ENCODE results near the gene HPS4. TPM values are rescaled to one million over a fixed set of nuclear protein-coding genes. Genes with fewer than 3 reads are reported as not detected.

Gene HPS4
- total RNA-seq, 1 donor from 2014 or later = 36.1 TPM

- TF ChIP-seq POLR2A (IDR thresholded peaks at IDR 0.05) (no peak), POLR2AphosphoS5 (IDR thresholded peaks at IDR 0.05; ENCODE audit: insufficient read depth in 1 of 2, low read depth in 1 of 2) (no peak), CTCF (IDR thresholded peaks at IDR 0.05) (no peak)
- Histone ChIP-seq H3K4me1 (peaks cover 20% of the 10 kb centered on the region), H3K27ac (no peak overlapping the region), H3K36me3 (peaks cover 4 to 67% of the 10 kb centered on the region in 2 donors), H3K9me3 (no peaks in the 10 kb centered on the region), H3K4me3 (no peak overlapping the region), H3K27me3 (no peaks in the 10 kb centered on the region)
- no peak for DNase-seq (ENCODE audit: extremely low spot score in 2 of 2)
- intact Hi-C loops (cut with DNase I) = no loop called here
Measured at GRCh38 chr22:26508148-26508547, 24.6 kb upstream of the HPS4 start.

- peaks cover 4 to 94% of the 10 kb centered on the region in 2 donors for H3K36me3 ChIP-seq
- no peak overlapping the region for H3K27ac ChIP-seq
- intact Hi-C loops (cut with DNase I) = no loop called here
Measured at GRCh38 chr22:26503758-26504157, 20.2 kb upstream of the HPS4 start.

GRCh38 chr22:26502688-26503561 lies 19.3 kb upstream of the HPS4 start:
- Histone ChIP-seq H3K27me3 (no peaks in the 10 kb centered on the region), H3K9me3 (no peaks in the 10 kb centered on the region), H3K36me3 (peaks cover 4 to 95% of the 10 kb centered on the region in 2 donors), H3K4me3 (no peak overlapping the region), H3K4me1 (no peaks in the 10 kb centered on the region), H3K27ac (no peak overlapping the region)
- no peak for TF ChIP-seq POLR2A (IDR thresholded peaks at IDR 0.05)
- no peak for TF ChIP-seq CTCF (IDR thresholded peaks at IDR 0.05)
- TF ChIP-seq POLR2AphosphoS5 (IDR thresholded peaks at IDR 0.05; ENCODE audit: insufficient read depth in 1 of 2, low read depth in 1 of 2) = no peak
- no peak for DNase-seq (ENCODE audit: extremely low spot score in 2 of 2)
- intact Hi-C loops (cut with DNase I) = no loop called here

More at GRCh38 chr22:26503758-26504157, 20.2 kb upstream of the HPS4 start:
- TF ChIP-seq POLR2AphosphoS5 (IDR thresholded peaks at IDR 0.05; ENCODE audit: insufficient read depth in 1 of 2, low read depth in 1 of 2) (no peak), CTCF (IDR thresholded peaks at IDR 0.05) (no peak)
- DNase-seq (ENCODE audit: extremely low spot score in 2 of 2) = no peak
- H3K27me3 ChIP-seq = no peaks in the 10 kb centered on the region
- H3K4me3 ChIP-seq = no peak overlapping the region
- no peaks in the 10 kb centered on the region for H3K4me1 ChIP-seq
- no peaks in the 10 kb centered on the region for H3K9me3 ChIP-seq

- DNase-seq (ENCODE audit: extremely low spot score in 2 of 2) = no peak
- Histone ChIP-seq H3K4me1 (no peaks in the 10 kb centered on the region), H3K9me3 (no peaks in the 10 kb centered on the region), H3K27ac (no peak overlapping the region), H3K27me3 (no peaks in the 10 kb centered on the region), H3K36me3 (peaks cover 4 to 94% of the 10 kb centered on the region in 2 donors), H3K4me3 (no peak overlapping the region)
- intact Hi-C loops (cut with DNase I) = no loop called here
- TF ChIP-seq CTCF (IDR thresholded peaks at IDR 0.05) (no peak), POLR2AphosphoS5 (IDR thresholded peaks at IDR 0.05; ENCODE audit: insufficient read depth in 1 of 2, low read depth in 1 of 2) (no peak), POLR2A (IDR thresholded peaks at IDR 0.05) (no peak)
Measured at GRCh38 chr22:26501996-26502395, 18.4 kb upstream of the HPS4 start.

- no peaks in the 10 kb centered on the region for H3K27me3 ChIP-seq
- intact Hi-C loops (cut with DNase I) = no loop called here
- DNase-seq (ENCODE audit: extremely low spot score in 2 of 2) = no peak
- H3K9me3 ChIP-seq = no peaks in the 10 kb centered on the region
- TF ChIP-seq POLR2AphosphoS5 (IDR thresholded peaks at IDR 0.05; ENCODE audit: insufficient read depth in 1 of 2, low read depth in 1 of 2) (no peak), CTCF (IDR thresholded peaks at IDR 0.05) (no peak), POLR2A (IDR thresholded peaks at IDR 0.05) (no peak)
- H3K27ac ChIP-seq = no peak overlapping the region
- H3K36me3 ChIP-seq = peaks cover 0 to 90% of the 10 kb centered on the region in 2 donors
- H3K4me3 ChIP-seq = no peak overlapping the region
- H3K4me1 ChIP-seq = no peaks in the 10 kb centered on the region
Measured at GRCh38 chr22:26499188-26499703, 15.7 kb upstream of the HPS4 start.
